NCI-H69 (cell line): ENCODE results near the gene FHL2.

Experiments
- DNase-seq: peaks from one replicate; lab custom pipeline; 2025; lab: John Stamatoyannopoulos, UW

FHL2 gene

DNA sequence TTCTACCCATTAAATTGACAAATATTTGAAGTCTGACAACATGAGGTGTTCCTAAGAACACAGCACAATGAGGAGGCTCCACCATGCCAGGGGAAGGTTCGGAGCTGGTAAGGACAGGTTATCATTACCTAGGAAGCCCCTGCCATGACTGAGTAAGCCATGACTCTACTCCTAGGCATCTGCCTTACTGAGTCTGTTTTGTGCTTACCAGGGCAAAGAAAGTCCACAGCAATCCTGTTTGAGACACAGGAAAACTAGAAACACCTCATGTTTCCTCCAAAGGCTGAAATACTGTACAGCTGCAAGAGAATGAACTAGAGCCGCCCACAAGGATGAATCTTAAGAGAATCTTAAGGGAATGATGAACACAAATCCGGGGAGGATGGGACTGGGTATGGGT is 80.9 kb downstream of the FHL2 start:
- peak; percentile 23 for DNase-seq

DNA sequence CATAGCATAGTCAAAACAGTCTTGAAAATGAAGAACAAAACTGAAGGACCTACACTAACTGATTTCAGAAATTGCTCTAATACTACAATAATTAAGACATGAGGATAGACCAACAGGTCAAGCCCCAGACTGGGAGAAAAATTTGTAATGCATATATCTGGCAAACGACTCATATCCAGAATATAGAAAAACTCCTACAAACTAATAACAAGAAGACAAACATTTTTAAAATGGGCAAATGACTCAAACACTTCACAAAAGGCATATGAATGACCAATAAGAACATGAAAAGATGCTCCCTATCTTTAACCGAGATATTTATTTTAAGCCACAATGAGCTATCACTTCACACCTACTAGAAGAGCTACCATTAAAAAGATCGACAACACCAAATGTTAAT is 83.5 kb downstream of the FHL2 start:
- no peak for DNase-seq

DNA sequence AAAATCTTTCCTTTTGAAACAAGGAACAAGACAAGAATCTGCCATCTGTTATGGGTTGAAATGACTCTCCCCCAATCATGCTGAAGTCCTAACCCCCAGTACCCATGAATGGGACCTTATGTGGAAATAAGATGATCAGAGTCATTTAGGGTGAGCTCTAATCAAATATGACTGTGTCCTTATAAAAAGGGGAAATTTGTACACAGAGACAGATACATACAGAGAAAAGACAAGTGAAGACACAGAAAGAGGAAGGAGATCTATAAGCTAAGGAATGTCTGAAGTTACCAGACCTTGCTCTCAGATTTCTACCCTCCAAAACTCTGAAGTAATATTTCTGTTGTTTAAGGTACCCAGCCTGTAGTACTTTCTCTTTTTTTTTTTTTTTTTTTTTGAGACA is 85.0 kb downstream of the FHL2 start:
- no peak for DNase-seq
